HG03280 (cell line): ENCODE data around the gene PCBP3.
"Not testable (repeated sequence)": the region's sequence is repeated elsewhere in the genome, so short reads cannot be mapped to it uniquely, and the experiment has no call there.

Experiments
- ATAC-seq: cut with Tn5 transposase; IDR thresholded peaks from one replicate; pipeline ENCODE4 v1.9.1; 2021; ENCODE audit warnings: mild to moderate bottlenecking, moderate library complexity; ENCODE audit not compliant: unreplicated experiment

The PCBP3 gene

DNA sequence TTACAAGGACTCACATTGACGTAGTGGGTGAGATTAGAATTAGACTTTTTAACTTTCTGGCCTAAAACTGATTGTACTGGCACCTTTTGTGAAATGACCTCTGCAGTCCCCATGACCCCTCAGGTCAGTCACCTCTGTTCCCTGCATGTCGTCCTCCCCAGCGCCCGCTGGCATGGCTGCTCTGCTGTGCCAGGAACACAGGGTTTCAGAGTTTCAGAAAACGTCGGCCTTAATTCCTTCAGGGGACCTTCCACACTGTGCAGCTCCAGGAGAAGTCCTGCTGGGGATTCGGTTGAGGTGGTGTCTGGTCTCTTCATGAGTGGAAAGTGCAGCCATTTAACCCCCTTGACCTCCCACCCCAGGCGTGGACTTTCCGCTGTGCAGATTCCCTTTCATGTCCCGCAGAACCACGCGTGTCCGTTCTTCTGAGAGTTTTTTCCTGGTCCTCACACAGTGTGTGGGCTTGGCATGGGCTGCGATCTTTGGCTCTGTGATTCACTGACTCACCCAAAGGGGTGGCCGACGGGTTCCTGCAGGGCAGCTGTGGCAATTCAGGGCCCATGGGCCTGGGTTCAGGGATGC lies 179.7 kb downstream of the PCBP3 start:
- ATAC-seq: no peak

GRCh38 chr21:45824546-45825215 lies 181.2 kb downstream of the PCBP3 start:
- no peak for ATAC-seq

GRCh38 chr21:45825219-45825618 lies 181.7 kb downstream of the PCBP3 start:
- no peak for ATAC-seq

- no peak for ATAC-seq
Measured at GRCh38 chr21:45826676-45827301, 183.3 kb downstream of the PCBP3 start.

DNA sequence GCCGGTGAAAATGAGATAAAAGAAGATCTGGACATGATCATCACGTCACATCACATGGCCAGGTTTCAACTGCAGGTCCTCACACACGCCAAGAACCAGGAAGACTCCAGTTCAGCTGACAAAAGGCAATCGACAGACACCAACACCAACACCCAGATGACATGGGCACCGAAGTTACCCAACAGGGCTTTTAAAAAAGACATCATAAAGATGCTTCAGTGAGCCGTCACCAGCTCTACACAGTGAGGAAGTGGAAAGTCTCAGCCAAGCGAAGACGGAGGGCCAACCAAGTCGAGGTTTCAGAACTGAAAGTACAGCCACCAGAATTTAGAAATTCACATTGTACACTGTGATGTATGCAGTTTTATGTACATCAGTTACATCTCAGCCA lies 183.8 kb downstream of the PCBP3 start:
- ATAC-seq: no peak

- no peak for ATAC-seq
Measured at GRCh38 chr21:45827881-45828579, 184.5 kb downstream of the PCBP3 start.

- ATAC-seq: no peak
Measured at GRCh38 chr21:45828580-45829570, 185.3 kb downstream of the PCBP3 start.

DNA sequence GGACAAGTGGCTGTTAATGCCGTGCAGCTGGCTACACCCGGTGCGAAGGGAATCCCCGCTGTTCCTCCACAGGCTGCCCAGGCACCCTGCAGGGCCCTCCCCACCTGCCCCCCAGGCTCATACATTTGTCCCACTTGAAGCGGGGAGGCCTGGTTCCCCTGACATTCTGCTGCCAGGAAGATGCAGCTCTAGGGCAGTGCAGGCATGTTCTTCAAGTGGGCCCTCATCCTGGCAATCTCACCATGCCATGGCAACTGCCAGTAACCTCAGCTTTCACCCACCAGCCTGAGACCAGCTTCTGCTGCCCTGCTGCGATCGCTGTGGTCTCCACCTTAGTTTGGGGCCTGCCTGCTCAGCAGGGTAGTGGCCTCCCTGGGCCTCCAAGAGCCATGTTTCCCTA lies 186.1 kb downstream of the PCBP3 start:
- ATAC-seq: no peak

- no peak for ATAC-seq
Measured at GRCh38 chr21:45830221-45830640, 186.7 kb downstream of the PCBP3 start.

DNA sequence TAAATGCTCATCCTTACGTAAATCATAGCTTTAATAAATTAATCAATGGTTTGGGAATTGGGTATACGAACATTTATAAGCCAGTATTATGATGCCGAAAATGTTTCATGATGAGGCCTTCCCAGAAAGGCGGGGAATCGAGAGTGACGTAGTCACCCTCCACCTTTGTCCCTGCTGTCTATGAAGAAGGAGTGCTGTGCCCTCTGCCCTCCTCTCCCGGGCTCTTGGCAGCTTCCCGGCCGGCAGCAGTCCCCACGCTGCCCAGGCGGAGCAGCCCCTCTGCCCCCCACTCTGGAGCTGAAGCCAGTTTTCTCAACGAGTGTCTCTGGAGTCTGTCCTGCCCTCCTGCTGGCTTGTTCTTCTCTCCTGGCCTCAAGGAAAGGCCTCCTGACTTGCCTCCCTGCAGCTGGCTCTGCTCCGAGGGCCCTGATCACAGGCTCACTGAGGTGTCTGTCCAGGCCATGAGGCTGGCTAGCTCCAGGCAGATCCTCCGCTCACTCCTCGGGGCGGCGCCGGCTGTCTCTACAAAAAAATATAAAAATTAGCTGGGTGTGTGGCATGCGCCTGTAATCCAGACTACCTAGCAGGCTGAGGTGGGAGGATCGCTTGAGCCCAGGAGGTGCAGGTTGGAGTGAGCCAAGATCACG lies 187.3 kb downstream of the PCBP3 start:
- no peak for ATAC-seq

GRCh38 chr21:45831991-45832740 lies 188.6 kb downstream of the PCBP3 start:
- ATAC-seq: no peak

DNA sequence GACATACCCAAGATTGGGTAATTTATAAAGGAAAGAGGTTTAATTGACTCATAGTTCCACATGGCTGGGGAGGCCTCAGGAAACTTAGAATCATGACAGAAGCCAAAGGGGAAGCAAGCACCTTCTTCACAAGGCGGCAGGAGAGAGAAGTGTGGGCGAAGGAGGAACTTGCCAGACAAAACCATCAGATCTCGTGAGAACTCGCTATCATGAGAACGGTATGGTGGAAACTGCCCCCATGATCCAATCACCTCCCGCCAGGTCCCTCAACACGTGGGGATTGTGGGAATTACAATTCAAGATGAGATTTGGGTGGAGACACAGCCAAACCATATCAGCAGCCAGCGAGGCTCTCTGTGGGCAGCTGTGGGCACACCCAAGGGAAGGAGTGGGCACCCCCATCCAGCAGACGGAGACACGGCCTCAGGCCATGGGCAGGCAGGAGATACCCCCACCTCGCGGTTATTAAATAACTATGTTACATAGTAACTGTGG lies 189.3 kb downstream of the PCBP3 start:
- not testable (repeated sequence) for ATAC-seq

GRCh38 chr21:45833414-45833813 lies 189.9 kb downstream of the PCBP3 start:
- no peak for ATAC-seq

DNA sequence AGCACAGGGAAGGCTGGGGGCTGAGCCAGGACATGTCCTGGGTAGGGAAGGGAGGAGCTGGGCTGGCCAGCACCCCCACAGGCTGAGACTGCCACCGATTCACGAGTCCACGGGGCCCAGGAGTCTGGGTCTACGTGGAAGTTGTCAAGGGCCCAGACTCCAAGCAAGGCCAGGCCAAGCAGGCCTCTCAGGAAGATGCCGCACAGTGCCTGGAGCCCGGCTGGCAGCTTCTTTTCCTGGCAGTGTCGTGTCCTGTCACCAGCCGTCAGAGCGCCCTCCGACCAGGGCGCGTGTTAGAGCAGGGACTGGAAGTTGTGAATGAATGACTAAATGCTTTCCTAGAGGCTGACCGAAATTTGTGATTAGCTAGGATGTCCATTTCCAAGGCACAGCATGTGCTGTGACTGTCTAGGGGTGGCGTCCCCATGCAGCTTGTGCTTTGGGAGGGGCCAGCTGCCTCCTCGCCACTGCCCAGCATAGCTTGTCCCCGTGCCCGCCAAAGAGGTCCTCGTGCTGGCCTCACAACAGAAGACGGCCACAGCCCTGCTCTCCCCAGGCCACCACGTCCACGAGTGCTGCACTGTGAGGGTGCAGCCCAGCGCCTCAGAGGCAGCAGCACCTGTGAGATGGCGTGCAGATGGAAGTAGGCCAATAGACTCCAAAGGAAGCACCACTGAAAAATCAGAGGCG lies 190.6 kb downstream of the PCBP3 start:
- ATAC-seq: no peak

- no peak for ATAC-seq
Measured at GRCh38 chr21:45834821-45835293, 191.3 kb downstream of the PCBP3 start.

DNA sequence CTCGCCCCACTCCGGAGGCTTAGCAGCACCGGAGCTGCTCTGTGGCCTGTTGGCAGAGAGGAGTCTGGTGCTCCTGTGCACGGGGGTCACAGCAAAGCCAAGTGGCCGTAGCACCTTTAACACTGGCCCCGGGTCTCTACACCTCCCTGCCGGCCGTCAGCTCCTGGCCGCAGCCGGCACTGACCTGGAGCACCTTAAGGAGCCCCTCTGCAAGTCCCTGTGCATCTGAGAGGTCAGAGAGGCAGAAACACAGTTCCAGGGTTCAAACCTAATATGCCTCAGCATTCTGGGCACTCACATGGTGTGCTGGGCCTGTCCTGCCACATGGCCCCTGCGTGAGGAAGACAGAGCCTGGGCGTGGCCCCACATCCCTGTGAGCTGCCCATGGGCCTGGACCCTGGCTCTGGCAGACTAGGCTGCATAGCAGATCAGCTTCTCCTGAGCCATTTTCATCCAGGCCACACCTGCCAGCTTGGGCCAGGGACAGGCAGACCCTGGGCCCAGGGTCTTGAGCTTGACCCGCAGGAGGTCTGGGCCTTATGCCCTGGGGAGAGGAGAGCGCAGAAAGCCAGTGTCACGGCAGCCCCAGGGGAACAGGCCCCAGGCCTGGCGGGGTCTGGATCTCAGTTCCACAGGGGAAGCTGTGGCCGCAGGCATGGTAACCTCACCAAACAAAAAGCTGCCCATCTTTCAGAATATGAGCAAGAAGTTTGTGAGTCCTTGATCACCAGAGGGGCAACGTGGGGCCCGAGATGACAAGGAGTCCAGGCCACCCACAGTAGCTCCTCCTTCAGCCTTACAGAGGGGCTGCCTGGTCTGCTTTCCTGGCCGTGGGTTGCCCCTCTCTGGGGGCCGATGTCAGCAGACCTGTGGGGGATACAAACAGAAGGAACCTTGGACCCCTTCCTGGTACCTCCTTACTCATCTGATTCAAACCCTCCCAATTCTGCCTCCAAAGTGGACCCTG lies 192.1 kb downstream of the PCBP3 start:
- no peak for ATAC-seq

- ATAC-seq: no peak
Measured at GRCh38 chr21:45836268-45836655, 192.7 kb downstream of the PCBP3 start.
